Mesendoderm (in vitro differentiated cells): ENCODE measurements around the gene DISC1.

Source experiments
- DNase-seq: peaks from one replicate; pipeline ENCODE4 v3.0.0; 2013
- H2AK5ac ChIP-seq: 2 replicates; pipeline ENCODE4 v1.6.1; 2013; ENCODE audit warnings: low read length, inconsistent platforms
- H2BK120ac ChIP-seq: 2 replicates; pipeline ENCODE4 v1.6.1; 2013; ENCODE audit warnings: low read depth, mild to moderate bottlenecking, low read length, moderate library complexity, mixed read lengths
- H2BK15ac ChIP-seq: replicated peaks from 2 replicates; pipeline ENCODE4 v1.6.1; 2013; ENCODE audit warnings: low read depth, mild to moderate bottlenecking, moderate library complexity
- H2BK5ac ChIP-seq: 2 replicates; pipeline ENCODE4 v1.6.1; 2013; ENCODE audit warnings: low read length, inconsistent platforms
- H3K18ac ChIP-seq: 2 replicates; pipeline ENCODE4 v1.6.1; 2013; ENCODE audit warnings: mild to moderate bottlenecking, low read length, mixed read lengths
- H3K23ac ChIP-seq: one replicate; pipeline ENCODE4 v1.6.1; 2013; ENCODE audit warnings: low read length
- H3K27ac ChIP-seq: 2 replicates; pipeline ENCODE4 v1.5.1; 2013; ENCODE audit warnings: low read depth, mild to moderate bottlenecking, inconsistent platforms, low read length, moderate library complexity
- H3K27me3 ChIP-seq: 2 replicates; pipeline ENCODE4 v1.6.1; 2013; ENCODE audit warnings: low read length, control low read depth, mild to moderate bottlenecking, inconsistent platforms; ENCODE audit not compliant: insufficient read depth, poor library complexity
- H3K36me3 ChIP-seq: 2 replicates; pipeline ENCODE4 v1.6.1; 2013; ENCODE audit warnings: low read length, inconsistent platforms; ENCODE audit not compliant: control insufficient read depth, insufficient read depth
- H3K4ac ChIP-seq: one replicate; pipeline ENCODE4 v1.6.1; 2013; ENCODE audit warnings: low read depth, mild to moderate bottlenecking, low read length, moderate library complexity
- H3K4me1 ChIP-seq: 2 replicates; pipeline ENCODE4 v1.6.1; 2013; ENCODE audit warnings: low read depth, low read length, inconsistent platforms; ENCODE audit not compliant: control insufficient read depth
- H3K4me2 ChIP-seq: 2 replicates; pipeline ENCODE4 v1.6.1; 2013; ENCODE audit warnings: low read length
- H3K4me3 ChIP-seq: 2 replicates; pipeline ENCODE4 v1.5.1; 2013; ENCODE audit warnings: mild to moderate bottlenecking, low read length
- H3K56ac ChIP-seq: one replicate; pipeline ENCODE4 v1.6.1; 2013; ENCODE audit warnings: low read length
- H3K79me1 ChIP-seq: 2 replicates; pipeline ENCODE4 v1.6.1; 2013; ENCODE audit warnings: low read length, inconsistent platforms
- H3K79me2 ChIP-seq: 2 replicates; pipeline ENCODE4 v1.6.1; 2013; ENCODE audit warnings: mild to moderate bottlenecking, low read length; ENCODE audit not compliant: control insufficient read depth, insufficient read depth
- H3K9ac ChIP-seq: 2 replicates; pipeline ENCODE4 v1.6.1; 2013; ENCODE audit warnings: low read length, inconsistent platforms
- H4K5ac ChIP-seq: one replicate; pipeline ENCODE4 v1.6.1; 2013; ENCODE audit warnings: low read length
- H4K8ac ChIP-seq: one replicate; pipeline ENCODE4 v1.6.1; 2013; ENCODE audit warnings: low read depth, mild to moderate bottlenecking, control low read depth, low read length, moderate library complexity
- WGBS: extraction: QIAGEN DNeasy Blood & Tissue Kit; methylation state at CpG from one replicate; pipeline ENCODE4 v1.1.7; 2013; ENCODE audit warnings: low lambda C conversion rate, missing lambda C conversion rate; ENCODE audit not compliant: insufficient coverage; ENCODE audit errors: extremely low coverage; 5-methylcytosine and 5-hydroxymethylcytosine counted together

Gene DISC1

GRCh38 chr1:231918239-231919015 lies 291.8 kb downstream of the DISC1 start:
- no peak overlapping the region for H3K4me2 ChIP-seq
- H3K56ac ChIP-seq: no peak overlapping the region
- H2BK15ac ChIP-seq: no peak overlapping the region
- peaks cover 6% of the 10 kb centered on the region for H3K4me1 ChIP-seq
- H2BK120ac ChIP-seq: no peak overlapping the region
- H3K9ac ChIP-seq: no peak overlapping the region
- peak overlapping the region; percentile 4 for H3K27ac ChIP-seq
- H3K4me3 ChIP-seq: no peak overlapping the region
- H3K4ac ChIP-seq: no peak overlapping the region
- no peak overlapping the region for H4K8ac ChIP-seq
- H2AK5ac ChIP-seq: no peak overlapping the region
- no peaks in the 10 kb centered on the region for H3K27me3 ChIP-seq
- H2BK5ac ChIP-seq: no peak overlapping the region
- no peaks in the 10 kb centered on the region for H3K79me2 ChIP-seq
- no peaks in the 10 kb centered on the region for H3K36me3 ChIP-seq
- H3K18ac ChIP-seq: no peak overlapping the region
- H3K23ac ChIP-seq: no peak overlapping the region
- H4K5ac ChIP-seq: no peak overlapping the region
- no peaks in the 10 kb centered on the region for H3K79me1 ChIP-seq
- peak; percentile 77 for DNase-seq
- no CpG with 5 or more reads among the region's 6 CpGs for WGBS

- WGBS: no CpG with 5 or more reads among the region's 4 CpGs
- H3K56ac ChIP-seq: no peak overlapping the region
- no peak overlapping the region for H3K23ac ChIP-seq
Observed at GRCh38 chr1:231919239-231919885, 292.8 kb downstream of the DISC1 start.

GRCh38 chr1:231919886-231920285 lies 293.3 kb downstream of the DISC1 start:
- Histone ChIP-seq H3K27me3 (no peaks in the 10 kb centered on the region), H4K8ac (no peak overlapping the region), H3K18ac (no peak overlapping the region), H2BK120ac (no peak overlapping the region), H3K4me1 (peaks cover 6% of the 10 kb centered on the region), H3K36me3 (no peaks in the 10 kb centered on the region), H3K4ac (no peak overlapping the region), H2BK15ac (no peak overlapping the region), H2BK5ac (no peak overlapping the region), H3K4me3 (no peak overlapping the region), H3K9ac (no peak overlapping the region), H3K79me1 (no peaks in the 10 kb centered on the region), H4K5ac (no peak overlapping the region), H3K56ac (no peak overlapping the region), H2AK5ac (no peak overlapping the region), H3K27ac (no peak overlapping the region), H3K23ac (no peak overlapping the region), H3K4me2 (no peak overlapping the region), H3K79me2 (no peaks in the 10 kb centered on the region)
- no CpG with 5 or more reads among the region's 7 CpGs for WGBS
- DNase-seq: peak; percentile 35

More at GRCh38 chr1:231919239-231919885, 292.8 kb downstream of the DISC1 start:
- no peak overlapping the region for H2AK5ac ChIP-seq
- no peak overlapping the region for H3K27ac ChIP-seq
- no peaks in the 10 kb centered on the region for H3K79me2 ChIP-seq
- no peaks in the 10 kb centered on the region for H3K79me1 ChIP-seq
- no peaks in the 10 kb centered on the region for H3K36me3 ChIP-seq
- no peak overlapping the region for H3K18ac ChIP-seq
- no peak overlapping the region for H3K4ac ChIP-seq
- no peak overlapping the region for H4K5ac ChIP-seq
- H3K4me2 ChIP-seq: no peak overlapping the region
- H3K4me3 ChIP-seq: no peak overlapping the region
- H3K27me3 ChIP-seq: no peaks in the 10 kb centered on the region
- no peak overlapping the region for H2BK5ac ChIP-seq
- H3K4me1 ChIP-seq: peaks cover 6% of the 10 kb centered on the region
- peak overlapping the region; percentile 61 for H2BK15ac ChIP-seq
- DNase-seq: no peak
- H3K9ac ChIP-seq: no peak overlapping the region
- no peak overlapping the region for H2BK120ac ChIP-seq
- no peak overlapping the region for H4K8ac ChIP-seq

GRCh38 chr1:231921646-231922345 lies 295.2 kb downstream of the DISC1 start:
- no peak overlapping the region for H3K4me2 ChIP-seq

GRCh38 chr1:231923491-231924041 lies 297.0 kb downstream of the DISC1 start:
- no peak overlapping the region for H3K4me3 ChIP-seq
- no peak overlapping the region for H2BK5ac ChIP-seq
- H4K8ac ChIP-seq: no peak overlapping the region
- WGBS: no CpG with 5 or more reads among the region's 12 CpGs
- H3K79me1 ChIP-seq: no peaks in the 10 kb centered on the region
- H2BK15ac ChIP-seq: no peak overlapping the region
- no peak overlapping the region for H3K18ac ChIP-seq
- H3K27ac ChIP-seq: no peak overlapping the region
- H2BK120ac ChIP-seq: no peak overlapping the region
- DNase-seq: no peak
- H3K4me1 ChIP-seq: peaks cover 4% of the 10 kb centered on the region
- no peaks in the 10 kb centered on the region for H3K36me3 ChIP-seq
- H4K5ac ChIP-seq: no peak overlapping the region
- H3K4ac ChIP-seq: no peak overlapping the region
- H3K9ac ChIP-seq: no peak overlapping the region
- H3K4me2 ChIP-seq: no peak overlapping the region
- no peak overlapping the region for H3K56ac ChIP-seq
- no peaks in the 10 kb centered on the region for H3K79me2 ChIP-seq
- H3K23ac ChIP-seq: no peak overlapping the region
- H2AK5ac ChIP-seq: peak overlapping the region; percentile 60
- H3K27me3 ChIP-seq: no peaks in the 10 kb centered on the region

More at GRCh38 chr1:231921646-231922345, 295.2 kb downstream of the DISC1 start:
- Histone ChIP-seq H3K79me1 (no peaks in the 10 kb centered on the region), H3K18ac (no peak overlapping the region), H3K79me2 (no peaks in the 10 kb centered on the region), H2BK15ac (no peak overlapping the region), H3K56ac (no peak overlapping the region), H2BK120ac (no peak overlapping the region), H3K9ac (no peak overlapping the region), H3K4ac (no peak overlapping the region), H3K27me3 (no peaks in the 10 kb centered on the region), H3K36me3 (no peaks in the 10 kb centered on the region), H3K23ac (no peak overlapping the region), H3K27ac (no peak overlapping the region), H4K5ac (no peak overlapping the region), H4K8ac (no peak overlapping the region), H3K4me3 (no peak overlapping the region), H3K4me1 (peaks cover 6% of the 10 kb centered on the region), H2BK5ac (no peak overlapping the region), H2AK5ac (no peak overlapping the region)
- DNase-seq: no peak
- WGBS: no CpG with 5 or more reads among the region's 4 CpGs
